H1 (cell line): ENCODE measurements around the gene ELL. TPM values are rescaled to one million over a fixed set of nuclear protein-coding genes. Genes with fewer than 3 reads are reported as not detected.
A peak's percentile ranks its signal among the peaks of the same experiment; 100 is the strongest.

ENCODE experiments used
- CREB1 ChIP-seq: IDR thresholded peaks from 2 replicates; pipeline ENCODE4 v1.6.1; 2012; ENCODE audit warnings: inconsistent platforms
- GTF2F1 ChIP-seq: IDR thresholded peaks from 2 replicates; pipeline ENCODE4 v1.6.1; 2012; ENCODE audit warnings: low read depth, low read length, improper control_type of control experiment, borderline replicate concordance
- KDM4A ChIP-seq: IDR thresholded peaks from one replicate; pipeline ENCODE4 v1.7.1; 2012; ENCODE audit warnings: low read depth, mild to moderate bottlenecking, moderate library complexity, low read length, inconsistent platforms; ENCODE audit not compliant: severe bottlenecking
- POLR2AphosphoS5 ChIP-seq: IDR thresholded peaks from 2 replicates; pipeline ENCODE4 v1.6.1; 2011; ENCODE audit warnings: low read depth, low read length
- SP4 ChIP-seq: IDR thresholded peaks from 2 replicates; pipeline ENCODE4 v1.6.1; 2012; ENCODE audit warnings: low read length, inconsistent platforms
- TAF1 ChIP-seq: IDR thresholded peaks from 2 replicates; pipeline ENCODE4 v1.6.1; 2011; ENCODE audit warnings: mild to moderate bottlenecking, low read depth, low read length
- polyA plus RNA-seq, 7 experiments: library from polyadenylated mRNA; depleted of rRNA in 3 of 7; stranded (reverse) in 5 of 7; unstranded in 2 of 7; fragments of >200 nt in 5 of 7; fragments of 200-250 nt in 2 of 7; gene quantifications; 1 replicate in 5 of 7; 2 replicates in 1 of 7; 4 replicates in 1 of 7; pipeline versions ENCODE4 v1.2.1 to v1.2.3, GENCODE V29; 2011 to 2013; ENCODE audit warnings: missing spikeins in 2 of 7, mixed read lengths in 2 of 7
- total RNA-seq: library from RNA; stranded (reverse); fragmentation: NEBNext Ultra II Directional; extraction: Animal tissue kit (Norgen Biotek cat#: 25700); gene quantifications from 2 replicates; pipeline ENCODE4 v1.2.1, GENCODE V29; 2021
- TF ChIP-seq, protein P1 (sequence below): IDR thresholded peaks from 2 replicates; pipeline ENCODE4 v1.6.1; 2012; ENCODE audit warnings: inconsistent platforms

Gene ELL
- total and polyA plus RNA-seq, 2 of the 8 experiments (the other 6 are each of a cell fraction or from before 2014, with no cell fraction given) = 5.2 to 10.5 TPM

GRCh38 chr19:18418483-18419194 lies 103.2 kb downstream of the ELL start (continued):
- TF ChIP-seq KDM4A = peak; percentile 68
- no peak for TF ChIP-seq CREB1
- TF ChIP-seq TAF1 = no peak
- TF ChIP-seq, protein P1, sequence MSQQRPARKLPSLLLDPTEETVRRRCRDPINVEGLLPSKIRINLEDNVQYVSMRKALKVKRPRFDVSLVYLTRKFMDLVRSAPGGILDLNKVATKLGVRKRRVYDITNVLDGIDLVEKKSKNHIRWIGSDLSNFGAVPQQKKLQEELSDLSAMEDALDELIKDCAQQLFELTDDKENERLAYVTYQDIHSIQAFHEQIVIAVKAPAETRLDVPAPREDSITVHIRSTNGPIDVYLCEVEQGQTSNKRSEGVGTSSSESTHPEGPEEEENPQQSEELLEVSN = no peak
- TF ChIP-seq SP4 = no peak
- no peak for TF ChIP-seq POLR2AphosphoS5
- TF ChIP-seq GTF2F1 = no peak
